Psoas muscle (tissue), 8 donors: ENCODE results near the gene VN1R5. TPM values are rescaled to one million over a fixed set of nuclear protein-coding genes. Genes with fewer than 3 reads are reported as not detected.
A peak's percentile ranks its signal among the peaks of the same experiment; 100 is the strongest.
"Not testable (repeated sequence)": the region's sequence is repeated elsewhere in the genome, so short reads cannot be mapped to it uniquely, and the experiment has no call there.

Experiments used
- ATAC-seq, 4 donors: fragments of 200-7000 bp; cut with Tn5 transposase; one replicate each; pipeline ENCODE4 v1.9.1; 2020; ENCODE audit warnings: moderate library complexity in 3 of 4, mild to moderate bottlenecking in 2 of 4
- DNase-seq, 2 donors: peaks; one replicate each; pipeline ENCODE4 v3.0.0-alpha.2; 2020
- H3K27ac ChIP-seq: fragments of 200-600 bp; one replicate; pipeline ENCODE4 v1.8.0; 2022
- H3K27me3 ChIP-seq, 3 donors: fragments of 200-600 bp in 1 of 3; one replicate each; pipeline versions ENCODE4 v1.6.1 to v1.8.0; 2013 to 2022; ENCODE audit warnings: low read length in 2 of 3, mild to moderate bottlenecking in 2 of 3, moderate library complexity in 1 of 3; ENCODE audit not compliant: insufficient read depth in 3 of 3
- H3K36me3 ChIP-seq, 2 donors: fragments of 200-600 bp in 1 of 2; one replicate each; pipeline versions ENCODE4 v1.6.1 to v1.8.0; 2013 to 2022; ENCODE audit warnings: low read depth in 1 of 2, mild to moderate bottlenecking in 1 of 2, moderate library complexity in 1 of 2; ENCODE audit not compliant: insufficient read depth in 1 of 2
- H3K4me1 ChIP-seq: fragments of 200-600 bp; one replicate; pipeline ENCODE4 v1.8.0; 2022
- H3K4me3 ChIP-seq: fragments of 200-600 bp; one replicate; pipeline ENCODE4 v1.8.0; 2022; ENCODE audit warnings: mild to moderate bottlenecking
- H3K9me3 ChIP-seq: fragments of 200-600 bp; one replicate; pipeline ENCODE4 v1.8.0; 2022
- CTCF ChIP-seq: fragments of 200-600 bp; IDR thresholded peaks from one replicate; pipeline ENCODE4 v1.8.0; 2022; ENCODE audit warnings: antibody characterized with exemption
- WGBS, 3 donors: extraction: QIAGEN DNeasy Blood & Tissue Kit; methylation state at CpG; one replicate each; pipeline versions ENCODE4 v1.1.6 to v1.1.7; 2013; 5-methylcytosine and 5-hydroxymethylcytosine counted together
- intact Hi-C, 2 donors: fragments of 100-400 bp; cut with DNase I; formaldehyde crosslinking; loops; one replicate each; pipeline versions ENCODE4 v1.11.0 to v1.14.2; 2022
- long read RNA-seq, 2 donors: library from polyadenylated mRNA; unstranded; transcript quantifications; one replicate each; pipeline ENCODE4 v2.0.0, GENCODE V29; 2021
- polyA plus RNA-seq, 3 donors: library from polyadenylated mRNA; stranded (reverse); fragments of 200-250 nt; gene quantifications; one replicate each; pipeline ENCODE4 v1.2.3, GENCODE V29; 2013
- total RNA-seq, 4 donors: library from RNA; stranded (reverse); fragmentation: NEBNext Ultra II Directional in 2 of 4; extraction: Animal tissue kit (Norgen Biotek cat#: 25700) in 2 of 4; gene quantifications; one replicate each; pipeline versions ENCODE4 v1.2.1 to v1.2.4, GENCODE V29; 2021 to 2023
- donor health status: healthy with polysubstance abuse.
- donor health status: DM: no; HTN: no; CAD: no; lungs with moderate emphysema.
- donor health status: Bipolar disorder and iron deficiency.
- donor health status: healthy.
- donor health status: DM: yes; HTN: yes; CAD: no.
- donor health status: DM: no; HTN: no; CAD: no.
- donor health status: DM: no; HTN: no; CAD: no.
- donor health status: DM: yes; HTN: yes; CAD: no.

The VN1R5 gene
- total RNA-seq (not detected), polyA plus RNA-seq (not detected)
- long read RNA-seq, donor 1, result 0 reads
- long read RNA-seq, donor 2, result 0 reads

GRCh38 chr1:247255772-247256171, at the start of gene VN1R5:
Gene VN1R5, plus strand, starts transcription at chr1:247256072.
- DNase-seq, result not testable (repeated sequence)
- WGBS, 3 donors, result 68 to 82% (median 75%) methylated on average over 1 of the region's 1 CpG

GRCh38 chr1:247209396-247209795, 46.5 kb upstream of the VN1R5 start:
- Histone ChIP-seq H3K27me3 (no peaks in the 10 kb centered on the region), H3K27ac (no peak overlapping the region), H3K36me3 (no peaks in the 10 kb centered on the region), H3K4me1 (peaks cover 15% of the 10 kb centered on the region), H3K4me3 (peak overlapping the region; percentile 96), H3K9me3 (no peaks in the 10 kb centered on the region)
- whole genome bisulfite sequencing, 3 donors, result 37 to 56% (median 50%) methylated on average over 2 of the region's 2 CpGs
- no peak for DNase-seq
- intact Hi-C loops, result loop anchor here in 1 of 2 donors (2.0 to 10.0 kb wide), 2 partner anchors 35 to 275 kb away; partner anchors contain the start of gene AHCTF1
- ATAC-seq, result no peak
- TF ChIP-seq CTCF, result no peak

More at GRCh38 chr1:247255772-247256171, at the start of gene VN1R5:
- H3K9me3 ChIP-seq, ATAC-seq, intact Hi-C loops, H3K27ac ChIP-seq, H3K36me3 ChIP-seq, H3K4me1 ChIP-seq, H3K27me3 ChIP-seq, H3K4me3 ChIP-seq: not testable (repeated sequence)

- H3K4me3 ChIP-seq, result peak overlapping the region; percentile 96
- TF ChIP-seq CTCF, result no peak
- intact Hi-C loops, result loop anchor here in 1 of 2 donors (5.0 kb wide), 2 partner anchors 103 to 122 kb away; partner anchors contain the start of gene ZNF496
- no peaks in the 10 kb centered on the region for H3K27me3 ChIP-seq
- peak overlapping the region; percentile 87 for H3K27ac ChIP-seq
- H3K9me3 ChIP-seq, result no peaks in the 10 kb centered on the region
- peaks cover 15% of the 10 kb centered on the region for H3K4me1 ChIP-seq
- WGBS, 3 donors, result 3 to 5% (median 4%) methylated on average over 5 of the region's 5 CpGs
- DNase-seq, result no peak
- ATAC-seq, result peak in 1 of 4 donors; percentile 12
- H3K36me3 ChIP-seq, result no peaks in the 10 kb centered on the region
Observed at GRCh38 chr1:247210062-247210375, 45.9 kb upstream of the VN1R5 start.

- WGBS, 3 donors, result 0% methylated on average over 48 to 49 of the region's 49 CpGs
- DNase-seq, result peak; percentile 98 to 99
- H3K4me1 ChIP-seq, result peaks cover 15% of the 10 kb centered on the region
- no peaks in the 10 kb centered on the region for H3K9me3 ChIP-seq
- intact Hi-C loops, result loop anchor here in 1 of 2 donors (5.0 kb wide), 2 partner anchors 103 to 122 kb away; partner anchors contain the start of gene ZNF496
- H3K27ac ChIP-seq, result peak overlapping the region; percentile 87
- no peaks in the 10 kb centered on the region for H3K27me3 ChIP-seq
- H3K36me3 ChIP-seq, result no peaks in the 10 kb centered on the region
- TF ChIP-seq CTCF, result no peak
- peak overlapping the region; percentile 96 for H3K4me3 ChIP-seq
- peak; percentile 100 for ATAC-seq
Observed at GRCh38 chr1:247210376-247211117, 45.3 kb upstream of the VN1R5 start.

- 62 to 65% (median 63%) methylated on average over 7 of the region's 7 CpGs for WGBS, 3 donors
- H3K27ac ChIP-seq, result peak overlapping the region; percentile 87
- no peak for ATAC-seq
Observed at GRCh38 chr1:247211339-247211738, 44.5 kb upstream of the VN1R5 start.

More at GRCh38 chr1:247211339-247211738, 44.5 kb upstream of the VN1R5 start:
- intact Hi-C loops, result loop anchor here in 1 of 2 donors (5.0 kb wide), 2 partner anchors 104 to 121 kb away; partner anchors contain the start of gene ZNF496
- peaks cover 15% of the 10 kb centered on the region for H3K4me1 ChIP-seq
- H3K9me3 ChIP-seq, result no peaks in the 10 kb centered on the region
- peak overlapping the region; percentile 96 for H3K4me3 ChIP-seq
- H3K27me3 ChIP-seq, result no peaks in the 10 kb centered on the region
- TF ChIP-seq CTCF, result no peak
- no peaks in the 10 kb centered on the region for H3K36me3 ChIP-seq
- no peak for DNase-seq
